Measurements from ENCODE around the gene RNPS1.

DNA sequence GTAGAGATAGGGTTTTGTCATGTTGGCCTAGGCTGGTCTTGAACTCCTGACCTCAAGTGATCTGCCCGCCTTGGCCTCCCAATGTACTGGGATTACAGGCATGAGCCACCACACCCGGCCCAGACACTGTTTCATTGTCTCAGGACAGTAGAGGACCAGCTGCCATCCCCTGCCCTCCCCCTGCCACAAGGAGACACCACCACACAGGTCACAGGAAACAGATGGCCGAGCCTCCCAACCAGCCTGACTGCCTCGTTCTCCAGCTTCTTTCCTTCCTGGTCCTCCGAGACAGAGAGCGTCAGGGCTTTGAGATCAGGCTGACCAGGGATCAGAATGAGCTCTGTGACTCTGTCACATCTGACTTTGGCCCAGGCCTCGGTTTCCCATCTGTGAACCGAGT is 20.8 kb upstream of the RNPS1 start:
- TF ChIP-seq, protein P1, sequence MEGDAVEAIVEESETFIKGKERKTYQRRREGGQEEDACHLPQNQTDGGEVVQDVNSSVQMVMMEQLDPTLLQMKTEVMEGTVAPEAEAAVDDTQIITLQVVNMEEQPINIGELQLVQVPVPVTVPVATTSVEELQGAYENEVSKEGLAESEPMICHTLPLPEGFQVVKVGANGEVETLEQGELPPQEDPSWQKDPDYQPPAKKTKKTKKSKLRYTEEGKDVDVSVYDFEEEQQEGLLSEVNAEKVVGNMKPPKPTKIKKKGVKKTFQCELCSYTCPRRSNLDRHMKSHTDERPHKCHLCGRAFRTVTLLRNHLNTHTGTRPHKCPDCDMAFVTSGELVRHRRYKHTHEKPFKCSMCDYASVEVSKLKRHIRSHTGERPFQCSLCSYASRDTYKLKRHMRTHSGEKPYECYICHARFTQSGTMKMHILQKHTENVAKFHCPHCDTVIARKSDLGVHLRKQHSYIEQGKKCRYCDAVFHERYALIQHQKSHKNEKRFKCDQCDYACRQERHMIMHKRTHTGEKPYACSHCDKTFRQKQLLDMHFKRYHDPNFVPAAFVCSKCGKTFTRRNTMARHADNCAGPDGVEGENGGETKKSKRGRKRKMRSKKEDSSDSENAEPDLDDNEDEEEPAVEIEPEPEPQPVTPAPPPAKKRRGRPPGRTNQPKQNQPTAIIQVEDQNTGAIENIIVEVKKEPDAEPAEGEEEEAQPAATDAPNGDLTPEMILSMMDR (IDR thresholded peaks at IDR 0.05), result no peak
- no peak for TF ChIP-seq ZFX (IDR thresholded peaks at IDR 0.05; ENCODE audit: borderline replicate concordance)

Data from 22Rv1 (cell line).